IMR-90 (cell line): ENCODE results near the gene NTSR1. TPM values are rescaled to one million over a fixed set of nuclear protein-coding genes. Genes with fewer than 3 reads are reported as not detected.

Source experiments
- ATAC-seq: fragments of 200-7000 bp; cut with Tn5 transposase; 2 replicates; pipeline ENCODE4 v1.9.1; 2020; ENCODE audit warnings: low read depth, mild to moderate bottlenecking, moderate library complexity
- BruUV-seq: library from RNA; stranded (reverse); fragments of 400-500 nt; replicated peaks from 2 replicates; lab custom pipeline; 2021; lab: Mats Ljungman, UMichigan
- CTCF ChIA-PET: fragments of 300-600 bp; formaldehyde crosslinking; extraction: SDS; loops from one replicate; lab custom pipeline; 2021; ENCODE audit warnings: antibody characterized with exemption; lab: Yijun Ruan, JAX
- POLR2A ChIA-PET: fragments of 300-600 bp; sonication (Branson Sonifier 250); formaldehyde crosslinking; loops from one replicate; lab custom pipeline; 2022; ENCODE audit warnings: antibody characterized with exemption; ENCODE audit not compliant: unreplicated experiment; lab: Charles Lee
- DNase-seq: peaks from one replicate; pipeline ENCODE4 v3.0.0; 2013
- H2AFZ ChIP-seq: replicated peaks from 2 replicates; pipeline ENCODE3; 2013; ENCODE audit warnings: low read length, mild to moderate bottlenecking; ENCODE audit not compliant: poor library complexity
- H2AK5ac ChIP-seq: 2 replicates; pipeline ENCODE4 v1.6.1; 2013; ENCODE audit warnings: low read depth, low read length, inconsistent platforms
- H2AK9ac ChIP-seq: replicated peaks from 2 replicates; pipeline ENCODE3; 2013; ENCODE audit warnings: mild to moderate bottlenecking, low read depth, low read length, moderate library complexity; ENCODE audit not compliant: poor library complexity
- H2BK120ac ChIP-seq: 2 replicates; pipeline ENCODE4 v1.6.1; 2013; ENCODE audit warnings: low read depth, low read length, inconsistent platforms
- H2BK15ac ChIP-seq: 3 replicates; pipeline ENCODE4 v1.6.1; 2013; ENCODE audit warnings: low read depth, low read length, inconsistent platforms
- H2BK20ac ChIP-seq: 2 replicates; pipeline ENCODE4 v1.6.1; 2013; ENCODE audit warnings: low read depth, mild to moderate bottlenecking, inconsistent platforms, low read length, moderate library complexity
- H2BK5ac ChIP-seq: 2 replicates; pipeline ENCODE4 v1.6.1; 2013; ENCODE audit warnings: mild to moderate bottlenecking, low read depth, low read length, inconsistent platforms; ENCODE audit not compliant: poor library complexity, severe bottlenecking
- H3K14ac ChIP-seq: replicated peaks from 2 replicates; pipeline ENCODE4 v1.6.1; 2013; ENCODE audit warnings: low read depth, low read length, inconsistent platforms
- H3K18ac ChIP-seq: 2 replicates; pipeline ENCODE4 v1.6.1; 2013; ENCODE audit warnings: low read depth, low read length, control low read depth
- H3K23ac ChIP-seq: 2 replicates; pipeline ENCODE4 v1.6.1; 2013; ENCODE audit warnings: low read depth, low read length, inconsistent platforms
- H3K27ac ChIP-seq: 2 replicates; pipeline ENCODE4 v1.5.1; 2013; ENCODE audit warnings: mild to moderate bottlenecking, control low read depth, low read length; ENCODE audit not compliant: insufficient read depth
- H3K27me3 ChIP-seq: 2 replicates; pipeline ENCODE4 v1.6.1; 2013; ENCODE audit warnings: low read length; ENCODE audit not compliant: control insufficient read depth, insufficient read depth
- H3K36me3 ChIP-seq: 2 replicates; pipeline ENCODE4 v1.6.1; 2013; ENCODE audit warnings: low read length, mixed read lengths; ENCODE audit not compliant: control insufficient read depth, insufficient read depth
- H3K4ac ChIP-seq: 2 replicates; pipeline ENCODE4 v1.6.1; 2013; ENCODE audit warnings: low read depth, low read length, inconsistent platforms
- H3K4me1 ChIP-seq: 2 replicates; pipeline ENCODE4 v1.6.1; 2013; ENCODE audit warnings: low read length, mixed read lengths; ENCODE audit not compliant: control insufficient read depth, insufficient read depth
- H3K4me2 ChIP-seq: 2 replicates; pipeline ENCODE4 v1.6.1; 2013; ENCODE audit warnings: low read depth, mild to moderate bottlenecking, control low read depth, low read length, moderate library complexity
- H3K4me3 ChIP-seq: 2 replicates; pipeline ENCODE4 v1.5.1; 2013; ENCODE audit warnings: low read depth, mild to moderate bottlenecking, control low read depth, low read length, moderate library complexity; ENCODE audit not compliant: insufficient read depth
- H3K56ac ChIP-seq: 2 replicates; pipeline ENCODE4 v1.6.1; 2013; ENCODE audit warnings: low read length, inconsistent platforms; ENCODE audit not compliant: insufficient read depth; ENCODE audit errors: extremely low read depth
- H3K79me1 ChIP-seq, 2 experiments: 2 replicates each; pipeline ENCODE4 v1.6.1; 2013; ENCODE audit warnings: low read length in 2 of 2, inconsistent platforms in 1 of 2, low read depth in 1 of 2
- H3K9ac ChIP-seq: 2 replicates; pipeline ENCODE4 v1.6.1; 2013; ENCODE audit warnings: low read depth, low read length, control low read depth
- H3K9me1 ChIP-seq: 2 replicates; pipeline ENCODE4 v1.6.1; 2013; ENCODE audit warnings: low read length, inconsistent platforms; ENCODE audit not compliant: insufficient read depth
- H3K9me3 ChIP-seq: 2 replicates; pipeline ENCODE4 v1.6.1; 2013; ENCODE audit warnings: low read length; ENCODE audit not compliant: control insufficient read depth, insufficient read depth
- H4K20me1 ChIP-seq: 2 replicates; pipeline ENCODE4 v1.6.1; 2013; ENCODE audit warnings: low read length, inconsistent platforms; ENCODE audit not compliant: insufficient read depth
- H4K5ac ChIP-seq: 2 replicates; pipeline ENCODE4 v1.6.1; 2013; ENCODE audit warnings: mild to moderate bottlenecking, low read depth, low read length, control low read depth
- H4K8ac ChIP-seq, 2 experiments: 2 replicates each; pipeline ENCODE4 v1.6.1; 2013; ENCODE audit warnings: low read depth in 2 of 2, low read length in 2 of 2, control low read depth in 1 of 2, inconsistent platforms in 1 of 2
- H4K91ac ChIP-seq: 2 replicates; pipeline ENCODE4 v1.6.1; 2013; ENCODE audit warnings: low read depth, low read length, inconsistent platforms; ENCODE audit not compliant: insufficient read depth
- MAFK ChIP-seq: IDR thresholded peaks from 2 replicates; pipeline ENCODE4 v1.6.1; 2012; ENCODE audit warnings: low read depth, low read length, improper control_type of control experiment
- RAD21 ChIP-seq: IDR thresholded peaks from 2 replicates; pipeline ENCODE4 v1.6.1; 2012; ENCODE audit warnings: low read length, improper control_type of control experiment
- RFX5 ChIP-seq: IDR thresholded peaks from 2 replicates; pipeline ENCODE4 v1.8.0; 2012; ENCODE audit warnings: low read depth, mild to moderate bottlenecking, low read length, moderate library complexity
- WGBS, 2 experiments: methylation state at CpG; one replicate each; pipeline versions ENCODE4 v1.1.5 to v1.1.7; 2013; ENCODE audit warnings: missing lambda C conversion rate in 2 of 2; ENCODE audit not compliant: insufficient read length in 1 of 2; ENCODE audit errors: extremely low coverage in 2 of 2; 5-methylcytosine and 5-hydroxymethylcytosine counted together
- dilution Hi-C: fragments of 300-500 bp; cut with HindIII; formaldehyde crosslinking; loops from one replicate; pipeline ENCODE4 v1.14.3; 2018; ENCODE audit warnings: low sequenced_read_pairs; ENCODE audit not compliant: unreplicated experiment
- in situ Hi-C: fragments of 300-500 bp; cut with MboI; formaldehyde crosslinking; loops from 3 replicates; pipeline ENCODE4 v1.14.3; 2019; ENCODE audit warnings: low sequenced_read_pairs, inconsistent platforms, mixed read lengths
- intact Hi-C: fragments of 100-400 bp; cut with micrococcal nuclease; formaldehyde crosslinking; loops from 2 replicates; pipeline ENCODE4 v1.10.0; 2022
- polyA plus RNA-seq, 3 experiments: library from polyadenylated mRNA; depleted of rRNA; stranded (reverse); fragments of >200 nt; gene quantifications; 2 replicates each; pipeline ENCODE4 v1.2.3, GENCODE V29; 2012; ENCODE audit warnings: low replicate concordance in 1 of 3
- total RNA-seq: library from RNA; depleted of rRNA; stranded (reverse); fragments of >200 nt; gene quantifications from 2 replicates; pipeline ENCODE4 v1.2.3, GENCODE V29; 2012

NTSR1 gene
- total and polyA plus RNA-seq, 2 of the 4 experiments (the other 2 are of a cell fraction), result 0.54 to 1.8 TPM

GRCh38 chr20:62707276-62707920 is 1.2 kb upstream of the NTSR1 start:
- Histone ChIP-seq H3K56ac (no peak overlapping the region), H3K23ac (no peak overlapping the region), H2BK5ac (no peak overlapping the region), H3K14ac (no peak overlapping the region), H3K36me3 (no peaks in the 10 kb centered on the region), H2AFZ (no peak overlapping the region), H3K9me1 (peaks cover 24% of the 10 kb centered on the region), H3K4me1 (peaks cover 15% of the 10 kb centered on the region), H2AK5ac (no peak overlapping the region), H3K4ac (no peak overlapping the region), H3K4me3 (no peak overlapping the region), H3K18ac (no peak overlapping the region), H4K91ac (no peak overlapping the region), H2BK15ac (no peak overlapping the region), H3K27ac (no peak overlapping the region), H3K4me2 (no peak overlapping the region), H4K8ac (no peak overlapping the region), H2AK9ac (no peak overlapping the region), H3K79me1 (no peaks in the 10 kb centered on the region), H3K27me3 (peaks cover 31% of the 10 kb centered on the region; the same call in 1 of the 2 replicates), H4K20me1 (peaks cover 7% of the 10 kb centered on the region; the same call in 1 of the 2 replicates), H3K9ac (no peak overlapping the region), H4K5ac (no peak overlapping the region), H2BK20ac (no peak overlapping the region), H3K9me3 (no peaks in the 10 kb centered on the region), H2BK120ac (no peak overlapping the region)
- in situ Hi-C loops, result no loop called here
- 65% methylated on average over 6 of the region's 16 CpGs; no CpG with 5 or more reads in 1 of the 2 experiments for WGBS, 2 experiments
- TF ChIP-seq RFX5 (no peak), MAFK (no peak), RAD21 (no peak)
- ChIA-PET CTCF (no interaction called here), POLR2A (no interaction called here)
- BruUV-seq, result no TSS peak
- ATAC-seq (no peak), DNase-seq (no peak)
- intact Hi-C loops, result no loop called here
- dilution Hi-C loops, result no loop called here
